ENCODE measurements around the gene STAB2. TPM values are rescaled to one million over a fixed set of nuclear protein-coding genes. Genes with fewer than 3 reads are reported as not detected.

Gene STAB2
- total RNA-seq, 1 donor from 2014 or later, result not detected

DNA sequence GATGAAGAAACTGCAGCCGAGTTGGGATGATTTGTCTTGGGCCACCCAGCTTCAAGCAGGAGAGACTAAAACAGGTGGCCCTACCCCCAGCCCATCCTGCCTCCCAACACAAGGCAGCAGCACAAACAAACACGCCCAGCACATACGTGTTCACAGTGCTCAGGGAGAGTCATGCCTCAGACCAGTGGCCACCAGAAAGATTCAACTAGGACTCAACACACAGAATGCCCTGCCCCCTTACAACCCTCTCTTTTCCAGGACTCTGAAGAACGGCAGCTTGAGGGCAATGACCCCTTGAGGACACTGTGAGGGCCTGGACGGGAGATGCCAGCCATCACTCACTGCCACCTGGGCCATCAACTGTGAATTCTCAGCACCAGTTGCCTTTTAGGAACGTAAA lies 179.0 kb downstream of the STAB2 start:
- TF ChIP-seq, protein P1, sequence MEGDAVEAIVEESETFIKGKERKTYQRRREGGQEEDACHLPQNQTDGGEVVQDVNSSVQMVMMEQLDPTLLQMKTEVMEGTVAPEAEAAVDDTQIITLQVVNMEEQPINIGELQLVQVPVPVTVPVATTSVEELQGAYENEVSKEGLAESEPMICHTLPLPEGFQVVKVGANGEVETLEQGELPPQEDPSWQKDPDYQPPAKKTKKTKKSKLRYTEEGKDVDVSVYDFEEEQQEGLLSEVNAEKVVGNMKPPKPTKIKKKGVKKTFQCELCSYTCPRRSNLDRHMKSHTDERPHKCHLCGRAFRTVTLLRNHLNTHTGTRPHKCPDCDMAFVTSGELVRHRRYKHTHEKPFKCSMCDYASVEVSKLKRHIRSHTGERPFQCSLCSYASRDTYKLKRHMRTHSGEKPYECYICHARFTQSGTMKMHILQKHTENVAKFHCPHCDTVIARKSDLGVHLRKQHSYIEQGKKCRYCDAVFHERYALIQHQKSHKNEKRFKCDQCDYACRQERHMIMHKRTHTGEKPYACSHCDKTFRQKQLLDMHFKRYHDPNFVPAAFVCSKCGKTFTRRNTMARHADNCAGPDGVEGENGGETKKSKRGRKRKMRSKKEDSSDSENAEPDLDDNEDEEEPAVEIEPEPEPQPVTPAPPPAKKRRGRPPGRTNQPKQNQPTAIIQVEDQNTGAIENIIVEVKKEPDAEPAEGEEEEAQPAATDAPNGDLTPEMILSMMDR (IDR thresholded peaks at IDR 0.05), result no peak
- Histone ChIP-seq H3K36me3 (peaks cover 62 to 93% of the 10 kb centered on the region in 2 donors), H3K4me3 (no peak overlapping the region), H3K27me3 (no peaks in the 10 kb centered on the region), H3K27ac (no peak overlapping the region), H3K4me1 (no peaks in the 10 kb centered on the region), H3K9me3 (no peaks in the 10 kb centered on the region)
- intact Hi-C loops (cut with DNase I), result no loop called here
- DNase-seq (ENCODE audit: low spot score in 2 of 2), result no peak

DNA sequence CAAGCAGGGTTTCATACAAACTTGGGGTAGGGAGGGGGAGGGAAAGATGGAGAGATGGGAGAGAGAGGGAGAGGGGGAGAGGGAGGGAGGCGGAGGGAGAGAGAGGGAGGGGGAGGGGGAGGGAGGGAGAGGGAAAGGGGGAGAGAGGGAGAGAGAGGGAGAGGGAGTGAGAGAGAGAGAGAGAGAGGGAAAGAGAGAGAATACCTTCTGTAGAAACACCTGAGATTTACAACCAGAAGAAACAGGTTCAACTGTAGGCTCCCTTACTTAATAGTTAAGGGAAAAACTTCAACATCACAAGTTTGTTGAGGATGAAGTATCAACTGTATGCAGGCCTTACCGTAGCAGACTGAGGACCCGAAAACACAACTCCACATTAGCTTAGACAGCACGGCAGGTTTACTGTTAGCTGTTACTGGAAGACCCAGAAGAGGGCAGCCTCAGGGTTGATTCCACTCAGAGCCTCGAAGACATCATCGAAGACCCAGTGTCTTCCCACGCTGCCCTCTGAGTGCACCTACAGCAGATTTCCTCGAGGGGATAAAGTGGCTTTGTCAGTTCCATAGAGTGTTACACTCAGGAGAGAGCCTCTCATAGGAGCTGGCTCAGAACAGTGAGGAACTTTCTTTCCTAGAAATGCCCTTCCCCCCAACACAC lies 181.5 kb downstream of the STAB2 start:
- Histone ChIP-seq H3K36me3 (peaks cover 45 to 80% of the 10 kb centered on the region in 2 donors), H3K27ac (no peak overlapping the region), H3K4me1 (peaks cover 2 to 9% of the 10 kb centered on the region in 2 donors), H3K9me3 (no peaks in the 10 kb centered on the region), H3K27me3 (no peaks in the 10 kb centered on the region), H3K4me3 (no peak overlapping the region)
- DNase-seq (ENCODE audit: low spot score in 2 of 2), result no peak
- TF ChIP-seq, protein P1 (IDR thresholded peaks at IDR 0.05), result no peak
- intact Hi-C loops (cut with DNase I), result no loop called here

DNA sequence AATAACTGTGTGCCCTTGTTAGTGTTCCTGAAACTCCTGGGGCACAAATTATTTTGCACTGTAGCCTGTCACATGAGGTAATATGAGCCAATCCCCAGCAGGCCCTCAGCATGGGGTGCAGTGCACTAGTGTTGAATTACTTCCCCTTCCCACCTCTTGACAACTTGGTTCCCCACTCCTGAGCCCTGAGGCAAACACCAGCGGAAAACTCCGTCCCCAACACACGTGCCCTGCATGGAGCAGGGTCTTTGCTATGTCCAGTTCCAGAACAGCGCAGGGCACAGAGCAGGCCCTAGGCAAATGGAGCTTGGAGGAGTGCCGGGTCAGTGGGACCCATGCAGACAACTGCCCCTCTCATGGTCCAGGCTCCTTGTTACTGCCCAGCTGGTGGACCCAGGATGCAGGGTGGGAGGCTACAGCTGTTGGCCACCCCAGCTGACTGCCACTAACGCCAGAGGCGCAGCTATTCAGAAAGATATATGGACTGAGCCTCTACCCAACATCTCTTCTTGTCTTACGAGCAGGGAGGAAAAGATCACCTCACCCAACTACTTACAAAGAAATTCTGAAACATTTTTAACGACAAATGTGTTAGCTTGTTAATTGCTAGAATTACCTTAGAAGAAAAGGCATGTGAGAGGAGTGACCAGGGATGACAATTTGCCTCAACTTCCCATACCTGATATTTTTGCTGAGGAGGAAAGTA lies 182.3 kb downstream of the STAB2 start:
- Histone ChIP-seq H3K27ac (no peak overlapping the region), H3K9me3 (no peaks in the 10 kb centered on the region), H3K4me1 (peaks cover 5 to 13% of the 10 kb centered on the region in 2 donors), H3K36me3 (peaks cover 39 to 78% of the 10 kb centered on the region in 2 donors), H3K4me3 (no peak overlapping the region), H3K27me3 (no peaks in the 10 kb centered on the region)
- intact Hi-C loops (cut with DNase I), result no loop called here
- TF ChIP-seq, protein P1 (IDR thresholded peaks at IDR 0.05), result no peak
- no peak for DNase-seq (ENCODE audit: low spot score in 2 of 2)

DNA sequence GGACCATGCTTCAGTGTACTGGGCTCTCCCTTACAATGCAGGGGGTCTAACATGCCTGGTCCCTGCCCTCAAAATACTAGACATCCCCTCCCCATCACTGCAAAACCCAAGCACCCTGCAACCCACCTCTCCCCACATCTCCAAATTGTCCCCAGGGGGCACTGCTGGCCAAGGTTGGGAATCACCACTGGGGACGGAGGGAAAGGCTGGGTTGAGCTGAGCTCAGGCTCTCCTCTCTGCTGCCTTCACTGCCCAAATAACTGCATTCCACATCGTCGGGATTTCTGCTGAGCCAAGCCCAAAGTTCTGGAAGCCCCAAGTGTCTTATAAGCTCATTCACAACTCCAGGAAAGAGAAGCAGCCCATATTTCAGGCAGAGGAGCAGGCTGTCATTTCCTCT lies 184.4 kb downstream of the STAB2 start:
- intact Hi-C loops (cut with DNase I), result loop anchor here (5.0 kb wide), 2 partner anchors 66 to 161 kb away; partner anchors contain the start of gene HSP90B1
- H3K9me3 ChIP-seq, result no peaks in the 10 kb centered on the region
- H3K4me1 ChIP-seq, result peaks cover 5 to 13% of the 10 kb centered on the region in 2 donors
- no peaks in the 10 kb centered on the region for H3K27me3 ChIP-seq
- TF ChIP-seq, protein P1 (IDR thresholded peaks at IDR 0.05), result peak in 1 of 3 experiments; percentile 50
- H3K4me3 ChIP-seq, result no peak overlapping the region
- peak overlapping the region in 1 of 2 donors; percentile 24 for H3K27ac ChIP-seq
- H3K36me3 ChIP-seq, result peaks cover 25 to 64% of the 10 kb centered on the region in 2 donors
- DNase-seq (ENCODE audit: low spot score in 2 of 2), result no peak

DNA sequence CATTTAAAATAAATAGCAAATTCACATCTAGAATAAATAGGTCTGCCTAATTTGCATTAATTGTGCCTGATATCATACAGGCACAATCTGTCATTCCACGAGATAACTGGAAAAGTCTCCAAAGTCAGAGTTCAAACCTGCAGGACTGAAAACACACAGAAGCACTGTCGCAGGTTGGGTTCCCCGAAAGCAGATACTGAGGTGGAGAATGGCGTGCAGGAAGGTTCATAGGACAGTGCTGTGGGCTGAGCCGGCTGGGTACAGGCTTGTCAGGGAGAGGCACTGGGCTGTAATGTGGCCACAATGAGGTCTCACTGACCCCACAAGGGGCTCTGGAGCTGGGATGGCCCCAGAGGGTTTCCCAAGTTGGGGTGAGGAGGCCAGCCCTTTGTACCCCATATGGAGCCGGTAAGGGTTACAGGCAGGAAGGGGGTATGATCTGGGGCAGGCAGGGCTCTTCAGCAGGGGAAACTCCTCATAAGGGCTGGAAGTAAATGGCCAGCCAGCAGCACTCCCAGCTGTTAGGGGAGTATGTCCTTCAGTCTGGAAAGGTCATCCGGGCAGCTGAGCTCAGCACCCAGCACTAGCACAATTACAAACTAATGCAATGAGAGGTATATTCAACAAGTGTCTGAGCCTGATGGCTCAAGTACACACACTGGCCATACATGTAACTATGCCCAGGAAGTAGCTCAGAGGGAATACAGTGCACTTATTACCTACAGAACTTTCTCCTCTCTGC lies 185.5 kb downstream of the STAB2 start:
- intact Hi-C loops (cut with DNase I), result loop anchor here (5.0 kb wide), 2 partner anchors 65 to 160 kb away; partner anchors contain the start of gene HSP90B1
- Histone ChIP-seq H3K4me3 (no peak overlapping the region), H3K27me3 (no peaks in the 10 kb centered on the region), H3K36me3 (peaks cover 30 to 64% of the 10 kb centered on the region in 2 donors), H3K4me1 (peaks cover 5 to 13% of the 10 kb centered on the region in 2 donors), H3K9me3 (no peaks in the 10 kb centered on the region), H3K27ac (peak overlapping the region in 1 of 2 donors; percentile 32)
- DNase-seq (ENCODE audit: low spot score in 2 of 2), result no peak
- TF ChIP-seq, protein P1 (IDR thresholded peaks at IDR 0.05), result no peak
